ENCODE measurements around the gene CREB3L2. TPM values are rescaled to one million over a fixed set of nuclear protein-coding genes. Genes with fewer than 3 reads are reported as not detected.

CREB3L2 gene
- total RNA-seq, 1 experiment from 2014 or later = 18.1 TPM

DNA sequence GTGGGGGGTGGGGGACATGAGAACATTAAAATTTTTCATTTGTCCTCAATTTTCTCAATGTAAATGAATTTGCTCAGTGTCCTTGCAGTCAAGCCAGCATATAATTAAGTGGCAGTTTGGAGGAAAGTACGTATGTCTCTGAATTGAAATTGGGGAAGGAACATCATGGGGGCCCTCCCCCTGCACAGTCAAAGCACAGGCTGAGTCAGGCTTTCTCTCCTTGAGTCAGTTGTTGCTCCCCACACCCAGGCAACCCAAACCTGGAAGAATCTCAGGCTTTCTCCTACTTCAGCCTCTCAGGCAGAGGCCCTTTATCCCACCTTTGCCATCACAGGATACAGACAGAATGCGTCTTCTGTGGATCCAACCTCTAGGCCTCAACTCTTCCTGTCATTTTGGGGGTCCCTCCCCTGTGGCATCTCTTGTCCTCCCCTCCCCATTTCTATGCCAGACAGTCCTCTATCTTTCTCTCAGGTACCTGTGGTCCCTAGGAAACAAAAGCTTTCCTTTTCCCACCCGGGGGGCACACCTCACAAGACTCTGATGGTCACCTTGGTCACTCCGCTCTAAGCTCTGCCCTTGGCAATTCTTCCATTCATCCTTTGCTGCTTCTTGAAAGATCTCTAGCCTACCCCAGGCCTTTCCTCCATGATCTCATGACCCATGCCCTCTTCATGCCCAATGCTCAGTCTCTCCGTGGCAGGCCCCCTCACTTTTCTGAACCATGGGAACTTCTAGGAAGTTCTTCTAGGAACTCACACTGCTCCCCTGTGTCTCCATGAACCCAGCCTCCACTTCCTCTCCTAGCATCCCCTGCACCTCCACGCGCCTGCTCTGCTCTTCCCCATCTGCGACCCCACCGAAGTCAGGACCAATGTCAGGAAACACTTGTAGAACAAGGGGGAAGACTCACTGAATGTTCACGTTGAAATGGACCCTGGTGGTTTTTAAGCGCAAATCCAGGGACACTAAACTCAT is 40.4 kb downstream of the CREB3L2 start:
- Histone ChIP-seq H3K9me3 (ENCODE audit: low read length) (no peaks in the 10 kb centered on the region), H3K9ac (ENCODE audit: low read length) (no peak overlapping the region), H3K27ac (ENCODE audit: low read length) (no peak overlapping the region), H3K4me2 (ENCODE audit: low read length) (no peak overlapping the region), H3K36me3 (ENCODE audit: low read depth, low read length) (no peaks in the 10 kb centered on the region; the same call in 1 of the 2 replicates), H3K79me2 (ENCODE audit: low read length) (0 out of 2 replicates have a peak, but pooled peaks cover 10% of the 10 kb centered on the region), H2AFZ (ENCODE audit: low read length) (no peak overlapping the region), H3K27me3 (ENCODE audit: low read length) (no peaks in the 10 kb centered on the region), H3K4me3 (ENCODE audit: low read length) (no peak overlapping the region), H3K9me2 (replicated peaks; ENCODE audit: low read length) (0 out of 2 replicates have a peak, but pooled peaks cover 7% of the 10 kb centered on the region), H4K20me1 (ENCODE audit: low read length) (no peaks in the 10 kb centered on the region), H3F3A (ENCODE audit: low read length, unreplicated experiment) (no peaks in the 10 kb centered on the region), H3K4me1 (ENCODE audit: insufficient read depth, low read length) (peaks cover 16% of the 10 kb centered on the region)
- ChIA-PET CTCF (no interaction called here), POLR2A (ENCODE audit: unreplicated experiment) (no interaction called here)
- ATAC-seq (peak; percentile 31; the same call in 1 of the 2 replicates), DNase-seq (no peak)
- BruUV-seq (replicated peaks) = no TSS peak
- TF ChIP-seq, protein P1, sequence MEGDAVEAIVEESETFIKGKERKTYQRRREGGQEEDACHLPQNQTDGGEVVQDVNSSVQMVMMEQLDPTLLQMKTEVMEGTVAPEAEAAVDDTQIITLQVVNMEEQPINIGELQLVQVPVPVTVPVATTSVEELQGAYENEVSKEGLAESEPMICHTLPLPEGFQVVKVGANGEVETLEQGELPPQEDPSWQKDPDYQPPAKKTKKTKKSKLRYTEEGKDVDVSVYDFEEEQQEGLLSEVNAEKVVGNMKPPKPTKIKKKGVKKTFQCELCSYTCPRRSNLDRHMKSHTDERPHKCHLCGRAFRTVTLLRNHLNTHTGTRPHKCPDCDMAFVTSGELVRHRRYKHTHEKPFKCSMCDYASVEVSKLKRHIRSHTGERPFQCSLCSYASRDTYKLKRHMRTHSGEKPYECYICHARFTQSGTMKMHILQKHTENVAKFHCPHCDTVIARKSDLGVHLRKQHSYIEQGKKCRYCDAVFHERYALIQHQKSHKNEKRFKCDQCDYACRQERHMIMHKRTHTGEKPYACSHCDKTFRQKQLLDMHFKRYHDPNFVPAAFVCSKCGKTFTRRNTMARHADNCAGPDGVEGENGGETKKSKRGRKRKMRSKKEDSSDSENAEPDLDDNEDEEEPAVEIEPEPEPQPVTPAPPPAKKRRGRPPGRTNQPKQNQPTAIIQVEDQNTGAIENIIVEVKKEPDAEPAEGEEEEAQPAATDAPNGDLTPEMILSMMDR (conservative IDR thresholded peaks at IDR 0.05; ENCODE audit: low read depth, low read length) = no peak
- no peak for TF ChIP-seq EZH2phosphoT487 (IDR thresholded peaks at IDR 0.05; ENCODE audit: borderline replicate concordance, low read length)
- TF ChIP-seq EZH2 (IDR thresholded peaks at IDR 0.05; ENCODE audit: low read length, unreplicated experiment) = no peak
- intact Hi-C loops (cut with micrococcal nuclease) = no loop called here

DNA sequence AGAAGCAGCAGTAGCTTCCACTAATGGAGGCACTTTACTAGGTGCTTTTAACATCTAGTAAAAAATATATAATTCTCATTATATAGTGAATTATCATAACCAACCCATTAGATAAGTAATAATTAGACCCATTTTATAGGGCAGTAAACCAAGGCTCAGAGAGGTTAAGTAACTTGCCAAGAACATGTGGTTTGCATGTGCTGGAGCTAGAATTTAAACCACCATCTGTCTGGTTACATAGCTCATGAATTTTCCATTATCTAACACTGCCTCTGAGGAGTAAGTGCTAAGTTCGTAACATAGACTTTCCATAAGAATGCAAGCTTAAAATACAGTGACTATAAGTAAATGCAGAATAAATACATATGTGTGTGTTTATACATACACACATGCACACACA is 41.9 kb downstream of the CREB3L2 start:
- TF ChIP-seq EZH2phosphoT487 (IDR thresholded peaks at IDR 0.05; ENCODE audit: borderline replicate concordance, low read length) = no peak
- TF ChIP-seq, protein P1 (conservative IDR thresholded peaks at IDR 0.05; ENCODE audit: low read depth, low read length) = no peak
- no peak for TF ChIP-seq EZH2 (IDR thresholded peaks at IDR 0.05; ENCODE audit: low read length, unreplicated experiment)
- intact Hi-C loops (cut with micrococcal nuclease) = no loop called here
- Histone ChIP-seq H3K9ac (ENCODE audit: low read length) (no peak overlapping the region), H4K20me1 (ENCODE audit: low read length) (no peaks in the 10 kb centered on the region), H3K4me3 (ENCODE audit: low read length) (no peak overlapping the region), H3K4me2 (ENCODE audit: low read length) (no peak overlapping the region), H3K9me3 (ENCODE audit: low read length) (no peaks in the 10 kb centered on the region), H3K36me3 (ENCODE audit: low read depth, low read length) (no peaks in the 10 kb centered on the region; the same call in 1 of the 2 replicates), H3F3A (ENCODE audit: low read length, unreplicated experiment) (no peaks in the 10 kb centered on the region), H2AFZ (ENCODE audit: low read length) (no peak overlapping the region), H3K27me3 (ENCODE audit: low read length) (no peaks in the 10 kb centered on the region), H3K79me2 (ENCODE audit: low read length) (0 out of 2 replicates have a peak, but pooled peaks cover 9% of the 10 kb centered on the region), H3K27ac (ENCODE audit: low read length) (no peak overlapping the region), H3K9me2 (replicated peaks; ENCODE audit: low read length) (0 out of 2 replicates have a peak, but pooled peaks cover 6% of the 10 kb centered on the region), H3K4me1 (ENCODE audit: insufficient read depth, low read length) (peaks cover 18% of the 10 kb centered on the region)
- BruUV-seq (replicated peaks) = no TSS peak
- ChIA-PET POLR2A (ENCODE audit: unreplicated experiment) (no interaction called here), CTCF (no interaction called here)
- ATAC-seq = no peak
- DNase-seq = no peak

Data from PC-3 (cell line).